HG02678 (cell line): Measurements from ENCODE around the gene CXCL11.
A peak's percentile ranks its signal among the peaks of the same experiment; 100 is the strongest.
"Not testable (repeated sequence)": the region's sequence is repeated elsewhere in the genome, so short reads cannot be mapped to it uniquely, and the experiment has no call there.

ENCODE experiments used
- ATAC-seq: cut with Tn5 transposase; IDR thresholded peaks from one replicate; pipeline ENCODE4 v1.9.1; 2021; ENCODE audit warnings: mild to moderate bottlenecking, moderate library complexity; ENCODE audit not compliant: unreplicated experiment

The CXCL11 gene

DNA sequence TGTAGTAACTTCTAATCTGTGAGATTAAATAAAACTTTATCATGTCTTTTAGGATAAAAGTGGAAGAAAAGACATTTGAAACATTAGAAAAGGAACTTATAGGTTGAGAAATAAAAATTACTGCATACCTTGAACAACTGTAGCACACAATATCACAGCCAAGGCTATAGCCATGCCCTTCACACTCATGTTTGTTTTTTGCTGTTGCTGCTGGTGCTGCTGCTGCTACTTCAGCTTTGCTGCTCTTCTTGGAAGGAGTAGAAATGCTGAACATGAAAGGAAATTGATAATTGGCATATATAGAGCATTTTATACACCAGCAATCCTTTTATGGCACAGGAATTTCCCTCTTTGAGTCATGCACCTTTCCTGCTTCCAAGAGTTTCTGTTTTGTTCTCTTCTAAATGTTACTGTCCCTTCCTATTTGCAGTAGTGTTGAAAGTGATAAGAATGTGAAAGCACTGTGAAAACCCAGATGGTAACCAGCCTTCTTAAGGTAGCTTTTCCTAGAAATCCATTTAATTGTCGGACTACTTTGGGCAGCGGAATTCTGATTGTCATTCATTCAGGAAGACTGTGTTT, at the start of gene CXCL11:
CXCL11 (minus strand) TSS at position 272 of the 582 bp plus-strand sequence; CDS start at position 189, 83 bp downstream.
- no peak for ATAC-seq

DNA sequence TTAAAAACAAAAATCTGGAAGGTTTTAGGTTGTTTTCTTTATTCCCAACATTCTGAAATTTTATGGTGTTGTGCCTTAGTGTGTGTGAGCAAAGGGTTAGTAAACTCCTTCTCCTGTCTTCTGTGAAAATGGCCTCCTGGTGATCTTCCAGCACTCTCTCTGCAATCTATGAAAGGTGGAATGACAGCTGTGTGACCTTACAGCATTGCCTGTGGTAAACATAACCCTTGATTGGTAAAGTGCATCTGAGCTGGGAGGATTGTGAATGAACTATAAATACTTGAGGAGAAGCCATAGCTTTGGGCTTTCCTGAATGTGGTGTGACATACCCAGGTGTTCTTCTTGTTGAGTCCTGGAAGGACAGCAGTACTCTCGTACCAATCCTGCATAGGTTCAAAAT, 48.7 kb upstream of the CXCL11 start:
- no peak for ATAC-seq

DNA sequence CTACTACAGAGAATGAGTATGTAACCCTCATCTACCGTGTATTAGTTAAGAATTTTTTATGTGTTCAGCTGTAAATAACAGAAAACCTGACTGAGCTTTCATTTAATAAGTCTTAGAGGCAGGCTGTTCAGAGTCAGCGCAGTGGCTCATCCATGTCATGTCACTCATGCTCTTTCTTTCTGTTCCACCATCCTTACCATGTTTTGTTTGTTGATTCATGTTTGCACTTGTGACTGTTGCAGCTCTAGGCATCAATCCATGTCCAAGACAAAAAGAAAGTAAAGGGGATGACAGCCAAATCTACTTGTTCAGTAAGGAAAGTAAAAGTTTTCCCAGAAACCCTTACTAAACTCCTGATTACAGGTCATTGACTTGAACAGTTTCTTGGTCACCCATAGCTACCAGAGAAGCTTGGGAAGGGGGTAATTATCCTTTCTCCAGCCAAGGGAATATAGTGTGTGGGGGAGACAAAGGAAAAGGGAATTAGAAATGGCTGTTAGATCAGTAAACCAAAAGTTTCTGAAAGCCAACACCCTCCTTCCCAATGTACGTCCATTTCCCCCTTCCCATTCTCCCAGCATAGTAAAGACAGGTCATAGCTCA, 47.6 kb upstream of the CXCL11 start:
- ATAC-seq = no peak

DNA sequence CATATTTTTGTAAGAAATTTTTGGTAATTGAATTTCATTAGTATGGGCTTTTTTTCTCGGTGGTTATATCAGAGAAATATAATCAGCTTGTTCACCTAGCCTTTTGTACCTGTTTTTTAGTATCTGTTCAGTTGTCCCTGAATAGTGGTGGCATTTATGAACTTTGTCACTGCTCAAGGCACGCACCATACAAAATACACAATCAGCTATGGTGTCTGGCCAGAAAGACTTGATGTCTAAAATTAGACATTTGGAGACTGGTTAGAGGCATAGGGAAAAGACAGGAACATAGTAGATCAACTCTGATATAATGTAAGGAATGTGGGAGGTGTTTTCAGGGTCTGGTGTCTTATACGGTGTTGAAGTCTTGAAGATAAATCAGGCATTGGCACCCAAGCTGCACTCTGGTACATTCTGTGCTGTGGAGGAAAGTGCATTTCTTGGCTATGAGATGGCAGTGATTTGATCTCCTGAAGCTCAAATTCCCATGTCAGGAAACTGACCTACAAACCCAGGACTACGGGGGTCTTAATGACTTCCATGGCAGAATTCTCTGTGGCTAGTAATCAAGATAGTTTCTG, 42.3 kb upstream of the CXCL11 start:
- no peak for ATAC-seq

DNA sequence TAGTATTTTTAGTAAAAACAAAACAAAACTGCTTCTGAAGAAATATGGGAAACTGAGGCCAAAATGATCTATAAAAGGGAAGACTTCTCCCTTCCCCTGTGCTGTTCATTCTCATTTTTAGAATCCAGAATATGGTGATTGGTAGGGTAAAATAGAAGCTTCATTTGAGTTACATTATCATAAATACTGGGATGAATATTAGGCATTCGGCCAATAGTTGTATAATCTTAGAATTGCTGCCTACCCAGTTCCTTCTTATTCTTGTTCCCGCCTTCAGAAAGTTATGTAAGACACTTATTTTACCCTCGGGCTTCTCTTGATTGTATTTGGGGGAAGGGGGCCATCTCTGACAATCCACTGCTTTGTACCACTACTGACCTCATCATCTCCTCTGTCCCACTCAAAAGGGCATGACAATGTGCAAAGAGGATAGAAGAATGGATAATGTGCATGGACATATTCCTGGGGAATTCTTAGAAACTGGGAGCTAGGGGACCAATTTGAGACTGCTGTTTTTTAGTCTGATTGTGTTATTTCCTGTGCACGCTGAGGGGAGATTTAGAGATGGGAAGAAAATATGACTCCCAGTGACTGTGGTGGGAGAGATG, 39.2 kb upstream of the CXCL11 start:
- no peak for ATAC-seq

DNA sequence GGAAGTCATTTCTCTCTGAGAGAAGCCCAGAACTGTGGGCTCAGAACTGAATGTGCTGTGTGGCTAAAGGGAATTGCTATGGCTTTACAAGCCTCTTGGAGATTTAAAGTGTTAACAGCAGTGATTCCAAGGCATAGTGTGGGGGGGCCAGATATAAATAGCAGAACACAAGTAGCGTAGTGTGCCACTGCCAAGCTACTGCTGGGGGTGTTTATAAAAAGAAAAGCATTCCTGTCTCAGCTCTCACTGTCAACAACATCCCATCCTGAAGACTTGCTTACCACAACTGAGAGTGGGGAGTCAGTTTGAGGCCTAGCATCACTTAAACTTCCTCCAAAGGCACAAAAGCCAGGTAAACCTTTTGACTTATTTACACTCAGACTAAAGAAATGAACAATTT, 38.6 kb upstream of the CXCL11 start, which contains the start of gene ART3:
ART3 (plus strand) TSS at position 242 of the 400 bp plus-strand sequence. CDS start 1,181 bp downstream, outside the sequence.
- ATAC-seq = no peak

DNA sequence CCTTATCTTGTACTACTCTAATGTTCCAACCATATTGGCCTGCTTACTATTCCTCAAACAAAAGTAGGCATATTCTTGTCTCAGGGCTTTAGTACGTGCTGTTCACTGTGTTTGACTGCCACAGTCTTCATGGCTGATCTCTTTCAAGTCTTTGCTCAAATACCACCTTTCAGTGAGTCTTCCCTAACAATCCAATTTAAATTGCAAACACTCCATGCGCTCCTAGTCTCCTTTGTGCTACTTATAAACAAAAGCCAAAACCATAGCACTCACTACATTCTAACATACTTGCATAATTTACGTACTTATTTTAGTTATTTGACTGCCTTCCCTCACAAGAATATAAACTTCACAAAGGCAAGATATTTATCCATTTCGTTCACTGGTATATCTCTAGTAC, 36.9 kb upstream of the CXCL11 start:
- no peak for ATAC-seq

DNA sequence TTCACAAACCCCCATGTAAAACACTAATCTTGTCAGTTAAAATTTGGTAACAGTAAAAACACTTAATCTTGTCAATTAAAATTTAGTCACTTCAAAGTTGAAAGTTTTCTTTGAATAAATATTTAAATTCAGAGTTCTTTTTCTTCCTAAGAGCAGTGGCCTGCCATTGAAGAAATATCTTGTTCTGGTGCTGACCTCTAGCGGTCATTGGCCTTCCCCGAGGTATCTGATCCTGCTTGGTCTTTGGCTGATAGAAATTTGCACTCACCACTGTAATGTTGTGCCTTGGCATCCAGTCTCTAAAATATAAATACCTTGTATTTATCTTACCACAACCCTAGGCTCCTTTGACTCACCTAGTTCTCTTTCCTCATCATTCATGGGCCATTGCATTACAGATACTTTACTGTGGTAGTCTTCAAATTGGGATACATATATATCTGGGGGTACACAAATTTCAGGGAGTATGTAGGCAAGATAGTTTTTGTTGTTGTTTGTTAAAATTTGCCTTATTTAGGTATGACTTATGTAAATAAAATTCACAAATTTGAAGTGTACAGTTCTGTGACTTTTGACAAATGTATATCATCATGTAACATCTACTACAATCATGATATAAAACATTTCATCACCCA, 31.9 kb upstream of the CXCL11 start:
- peak; percentile 79 for ATAC-seq

DNA sequence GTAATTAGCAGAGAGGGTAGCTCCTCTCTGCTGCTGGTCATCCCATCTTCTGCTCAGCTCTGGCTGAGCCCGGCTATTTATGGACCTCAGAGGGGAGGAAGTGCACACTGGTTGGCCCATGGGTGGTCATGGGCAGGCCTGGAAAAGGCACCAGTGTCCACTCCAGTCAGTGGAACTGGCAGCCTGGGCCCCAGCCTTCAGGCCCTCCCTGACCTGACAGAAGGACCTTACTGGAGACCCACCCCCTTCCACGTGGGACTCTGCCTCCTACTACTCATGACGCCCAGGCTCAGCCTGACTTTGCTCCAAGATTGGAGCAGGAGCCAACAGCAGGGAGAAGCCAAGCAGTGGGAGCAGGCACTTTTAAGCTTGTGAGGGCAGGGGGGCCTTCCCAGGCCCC, 30.7 kb upstream of the CXCL11 start:
- ATAC-seq = no peak

DNA sequence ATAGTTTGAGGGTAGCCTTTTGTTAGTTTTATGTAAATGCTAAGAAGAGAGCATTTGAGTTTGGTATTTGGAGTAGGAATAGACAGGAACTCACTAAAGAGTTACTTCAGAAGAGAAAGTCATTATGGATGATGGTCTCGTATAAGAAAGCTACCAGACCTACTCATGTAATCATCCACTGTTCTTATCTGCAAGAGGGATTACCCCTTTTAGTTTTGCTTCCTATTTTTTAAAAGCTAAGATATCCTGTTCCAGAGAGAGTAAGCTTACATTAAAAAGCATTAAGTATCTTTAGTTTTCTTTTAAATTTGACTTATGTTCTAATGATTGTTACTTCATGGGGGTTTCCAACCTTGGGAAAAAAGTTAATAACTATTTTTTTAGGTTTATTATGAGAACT, 26.1 kb upstream of the CXCL11 start:
- ATAC-seq = peak; percentile 61

DNA sequence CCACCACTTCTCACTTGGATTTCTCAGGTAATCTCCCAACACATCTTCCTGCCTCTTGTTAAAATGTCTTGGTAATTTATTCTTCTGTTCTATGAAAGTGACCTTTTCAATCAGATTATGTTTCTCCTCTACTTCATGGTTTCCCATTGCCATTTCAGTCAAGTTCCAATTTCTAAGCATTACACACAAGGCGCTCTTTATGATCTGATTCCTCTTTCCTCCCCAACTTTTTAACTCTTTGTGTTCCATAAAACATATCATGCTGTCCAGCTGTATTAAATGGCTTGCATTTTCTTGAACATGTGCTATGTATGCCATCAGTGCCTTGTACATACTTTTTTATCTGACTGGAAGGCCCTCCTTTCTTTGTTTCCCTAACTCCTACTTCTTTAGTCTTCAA, 25.6 kb upstream of the CXCL11 start:
- no peak for ATAC-seq

DNA sequence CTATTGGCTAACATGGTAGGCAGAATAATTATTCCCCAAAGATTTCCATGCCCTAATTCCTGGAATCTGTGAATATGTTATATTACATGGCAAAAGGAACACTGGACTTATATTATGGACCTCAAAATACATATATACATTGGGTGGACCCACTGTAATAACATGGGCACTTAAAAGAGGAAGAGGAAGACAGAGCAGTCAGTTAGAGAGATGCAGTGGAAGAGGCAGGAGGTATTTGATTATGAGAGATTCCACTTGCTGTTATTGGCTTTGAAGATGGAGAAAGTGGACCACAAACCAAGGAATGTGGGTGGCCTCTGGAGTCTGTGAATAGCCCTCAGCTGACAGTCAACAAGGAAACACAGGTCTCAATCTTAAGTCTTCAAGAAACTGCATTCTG, 24.6 kb upstream of the CXCL11 start:
- ATAC-seq = no peak

DNA sequence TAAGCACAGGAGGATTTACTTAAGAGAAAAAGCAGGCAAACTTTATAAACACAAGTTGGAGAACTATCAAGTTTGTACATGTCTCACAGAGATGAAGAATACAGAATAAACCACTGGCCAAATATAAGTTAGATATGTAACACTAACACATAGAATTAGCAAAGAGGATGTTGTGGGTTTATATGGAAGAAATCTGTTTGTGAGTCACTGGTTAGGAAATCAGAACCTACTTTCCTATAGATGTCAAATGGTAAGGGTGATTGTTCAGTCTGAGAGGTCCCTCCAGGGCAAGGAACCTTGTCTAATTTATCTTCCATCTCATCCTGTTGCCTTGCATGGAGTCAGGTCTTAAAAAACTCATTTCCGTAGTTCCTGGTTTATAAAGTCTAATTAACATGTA, 23.9 kb upstream of the CXCL11 start:
- ATAC-seq = no peak

DNA sequence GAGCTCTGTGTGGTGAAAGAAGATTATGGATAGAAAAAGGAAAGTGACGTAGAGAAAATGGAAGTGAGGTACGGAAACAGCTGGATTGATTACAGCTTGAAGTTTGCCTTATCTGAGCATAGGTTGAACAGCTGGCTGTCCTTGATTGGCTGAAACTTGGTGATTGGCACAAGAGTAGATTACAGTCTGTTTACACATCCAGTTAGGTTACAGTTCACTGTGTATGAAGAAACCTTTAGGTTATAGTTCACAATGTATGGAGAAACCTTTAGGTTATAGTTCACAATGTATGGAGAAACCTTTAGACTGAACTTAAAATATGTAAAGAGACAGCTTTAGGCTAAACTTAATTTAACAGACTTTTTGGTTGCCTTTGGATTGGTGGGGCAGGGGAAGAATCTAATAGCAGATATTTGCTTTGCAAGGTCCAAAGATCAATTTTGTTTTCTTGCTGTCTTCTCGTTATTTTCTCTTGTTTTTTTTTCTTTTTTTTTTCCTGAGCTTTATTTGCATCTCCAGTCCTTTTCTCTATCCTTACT, 23.1 kb upstream of the CXCL11 start:
- ATAC-seq = no peak

DNA sequence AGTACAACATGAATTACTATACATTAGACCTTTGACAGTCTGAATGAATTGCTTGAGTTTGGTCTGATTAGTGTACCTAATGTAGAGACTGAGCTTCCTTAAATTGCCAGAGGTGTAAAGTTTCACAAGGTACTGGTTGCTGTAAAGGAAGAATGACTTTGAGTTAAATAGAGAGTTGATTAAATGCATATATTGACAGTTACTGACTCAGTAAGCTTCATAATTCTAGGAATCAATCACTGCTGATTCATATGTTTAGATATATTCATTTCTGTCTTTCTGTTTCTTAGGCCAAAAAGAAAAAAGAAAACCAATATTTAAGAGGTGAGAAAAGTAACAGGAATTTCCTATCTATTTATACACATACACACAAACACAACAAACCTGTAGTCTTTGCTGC, 22.4 kb upstream of the CXCL11 start:
- peak; percentile 31 for ATAC-seq

DNA sequence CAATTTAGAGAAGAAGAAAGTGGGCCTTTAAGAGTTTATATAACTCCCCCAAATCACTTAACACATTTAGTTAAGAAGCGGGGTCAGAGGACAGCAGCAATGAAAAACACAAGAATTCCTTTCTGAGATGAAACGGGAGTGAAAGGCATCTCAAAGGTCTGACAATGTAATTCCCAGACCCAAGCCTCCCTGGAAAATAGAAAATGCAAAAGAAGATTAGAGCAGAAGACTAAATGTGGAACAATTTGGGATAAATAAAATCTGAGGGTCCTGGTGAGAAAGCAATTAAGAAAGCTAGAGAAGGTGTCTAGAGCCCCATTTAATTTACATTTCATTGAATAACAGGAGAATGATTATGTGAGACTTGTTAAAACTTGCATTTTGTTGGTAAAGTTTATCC, 19.6 kb upstream of the CXCL11 start:
- ATAC-seq = no peak

DNA sequence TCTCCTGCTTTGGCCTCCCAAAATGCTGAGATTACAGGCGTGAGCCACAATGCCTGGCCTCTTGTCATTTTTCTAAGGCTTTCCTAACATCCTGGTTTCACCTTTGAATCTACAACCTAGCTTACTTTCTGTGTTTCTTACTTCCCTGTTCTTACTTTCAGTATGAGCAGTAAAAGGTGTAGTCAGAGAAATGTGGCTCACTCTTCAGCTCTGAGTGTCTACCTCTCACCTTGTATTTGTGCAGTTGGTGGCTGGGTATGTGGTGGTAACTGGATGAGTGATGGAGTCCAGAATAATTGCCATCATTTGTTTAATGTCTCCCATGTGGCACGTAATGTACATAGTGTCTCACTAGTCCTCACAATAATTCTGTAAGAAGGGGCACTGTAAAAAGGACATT, 19.1 kb upstream of the CXCL11 start:
- ATAC-seq = peak; percentile 98

DNA sequence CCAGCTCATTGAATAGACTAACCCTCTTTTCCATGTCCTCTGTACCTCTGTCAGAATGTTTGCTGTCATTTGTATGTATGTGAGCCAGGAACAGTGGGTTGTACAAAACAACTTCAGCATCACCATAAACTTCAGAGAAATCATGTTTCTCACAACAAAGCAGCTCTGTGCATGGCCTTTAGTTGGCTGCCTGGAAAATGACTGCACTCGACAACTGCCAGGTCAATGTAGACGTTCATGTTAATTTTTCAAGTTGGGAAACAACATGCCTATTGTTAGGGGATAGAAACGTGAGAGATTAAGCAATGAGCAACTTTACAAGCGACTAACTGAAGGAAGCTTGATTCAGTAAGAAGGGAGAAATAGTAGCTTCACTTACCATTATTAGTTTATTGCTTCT, 17.9 kb upstream of the CXCL11 start:
- ATAC-seq = no peak

DNA sequence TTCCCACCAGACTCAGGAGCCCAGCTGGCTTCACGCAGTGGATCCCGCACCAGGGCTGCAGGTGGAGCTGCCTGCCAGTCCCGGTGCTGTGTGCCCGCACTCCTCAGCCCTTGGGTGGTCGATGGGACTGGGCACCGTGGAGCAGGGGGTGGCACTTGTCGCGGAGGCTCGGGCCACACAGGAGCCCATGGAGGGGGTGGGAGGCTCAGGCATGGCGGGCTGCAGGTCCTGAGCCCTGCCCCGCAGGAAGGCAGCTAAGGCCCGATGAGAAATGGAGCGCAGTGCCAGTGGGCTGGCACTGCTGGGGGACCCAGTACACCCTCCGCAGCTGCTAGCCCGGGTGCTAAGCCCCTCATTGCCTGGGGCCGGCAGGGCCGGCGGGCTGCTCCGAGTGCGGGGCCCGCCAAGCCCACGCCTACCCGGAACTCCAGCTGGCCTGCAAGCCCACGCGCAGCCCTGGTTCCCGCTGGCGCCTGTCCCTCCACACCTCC, 14.7 kb upstream of the CXCL11 start:
- ATAC-seq = not testable (repeated sequence)

DNA sequence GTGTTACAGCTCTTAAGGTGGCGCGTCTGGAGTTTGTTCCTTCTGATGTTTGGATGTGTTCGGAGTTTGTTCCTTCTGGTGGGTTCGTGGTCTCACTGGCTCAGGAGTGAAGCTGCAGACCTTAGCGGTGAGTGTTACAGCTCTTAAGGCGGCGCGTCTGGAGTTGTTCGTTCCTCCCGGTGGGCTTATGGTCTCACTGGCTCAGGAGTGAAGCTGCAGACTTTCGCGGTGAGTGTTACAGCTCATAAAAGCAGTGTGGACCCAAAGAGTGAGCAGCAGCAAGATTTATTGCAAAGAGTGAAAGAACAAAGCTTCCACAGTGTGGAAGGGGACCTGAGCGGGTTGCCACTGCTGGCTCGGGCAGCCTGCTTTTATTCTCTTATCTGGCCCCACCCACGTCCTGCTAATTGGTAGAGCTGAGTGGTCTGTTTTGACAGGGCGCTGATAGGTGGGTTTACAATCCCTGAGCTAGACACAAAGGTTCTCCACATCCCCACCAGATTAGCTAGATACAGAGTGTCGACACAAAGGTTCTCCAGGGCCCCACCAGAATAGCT, 14.1 kb upstream of the CXCL11 start:
- ATAC-seq = not testable (repeated sequence)

DNA sequence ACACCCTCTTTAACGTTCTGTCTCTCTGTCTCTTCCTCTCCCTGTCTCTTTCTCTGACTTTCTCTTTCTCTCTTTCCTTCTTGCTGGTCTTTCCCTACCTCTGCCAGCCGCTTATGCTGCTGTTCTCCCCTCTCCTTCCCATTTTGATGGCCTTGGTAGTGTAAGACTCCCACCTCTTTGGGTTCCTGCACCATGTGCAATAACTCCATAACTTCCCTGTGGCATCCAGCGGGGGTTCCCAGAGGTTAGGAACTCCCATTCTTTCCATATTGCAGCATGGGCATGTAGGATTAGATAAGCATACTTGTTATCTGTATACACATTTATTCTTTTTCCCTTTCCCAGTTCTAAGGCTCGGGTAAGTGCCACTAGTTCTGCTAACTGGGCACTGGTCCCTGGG, 8.8 kb upstream of the CXCL11 start:
- not testable (repeated sequence) for ATAC-seq
